ENCODE measurements around the gene HCST. TPM values are rescaled to one million over a fixed set of nuclear protein-coding genes. Genes with fewer than 3 reads are reported as not detected.
A peak's percentile ranks its signal among the peaks of the same experiment; 100 is the strongest.
"Not testable (repeated sequence)": the region's sequence is repeated elsewhere in the genome, so short reads cannot be mapped to it uniquely, and the experiment has no call there.

HCST gene
- total and polyA plus RNA-seq, 12 donors, result 1.7 to 22.8 (median 5.3) TPM

- Histone ChIP-seq H3K4me1 (peaks cover 6 to 23% (median 20%) of the 10 kb centered on the region in 9 donors), H3K27ac (no peak overlapping the region), H3K27me3 (peaks cover 0 to 56% (median 14%) of the 10 kb centered on the region in 7 donors), H3K9me3 (no peaks in the 10 kb centered on the region), H3K4me3 (peak overlapping the region in 9 of 10 donors; percentile 40 to 68 (median 56)), H3K36me3 (no peaks in the 10 kb centered on the region)
- no peak for TF ChIP-seq CTCF (IDR thresholded peaks at IDR 0.05)
- intact Hi-C loops (cut with DNase I), result no loop called here
- DNase-seq (no peak), ATAC-seq (peak in 5 of 8 donors; percentile 9 to 35 (median 15))
- WGBS, 2 donors, result 2% methylated on average over 15 of the region's 15 CpGs
Observed at GRCh38 chr19:35868823-35869326, 33.5 kb upstream of the HCST start.

DNA sequence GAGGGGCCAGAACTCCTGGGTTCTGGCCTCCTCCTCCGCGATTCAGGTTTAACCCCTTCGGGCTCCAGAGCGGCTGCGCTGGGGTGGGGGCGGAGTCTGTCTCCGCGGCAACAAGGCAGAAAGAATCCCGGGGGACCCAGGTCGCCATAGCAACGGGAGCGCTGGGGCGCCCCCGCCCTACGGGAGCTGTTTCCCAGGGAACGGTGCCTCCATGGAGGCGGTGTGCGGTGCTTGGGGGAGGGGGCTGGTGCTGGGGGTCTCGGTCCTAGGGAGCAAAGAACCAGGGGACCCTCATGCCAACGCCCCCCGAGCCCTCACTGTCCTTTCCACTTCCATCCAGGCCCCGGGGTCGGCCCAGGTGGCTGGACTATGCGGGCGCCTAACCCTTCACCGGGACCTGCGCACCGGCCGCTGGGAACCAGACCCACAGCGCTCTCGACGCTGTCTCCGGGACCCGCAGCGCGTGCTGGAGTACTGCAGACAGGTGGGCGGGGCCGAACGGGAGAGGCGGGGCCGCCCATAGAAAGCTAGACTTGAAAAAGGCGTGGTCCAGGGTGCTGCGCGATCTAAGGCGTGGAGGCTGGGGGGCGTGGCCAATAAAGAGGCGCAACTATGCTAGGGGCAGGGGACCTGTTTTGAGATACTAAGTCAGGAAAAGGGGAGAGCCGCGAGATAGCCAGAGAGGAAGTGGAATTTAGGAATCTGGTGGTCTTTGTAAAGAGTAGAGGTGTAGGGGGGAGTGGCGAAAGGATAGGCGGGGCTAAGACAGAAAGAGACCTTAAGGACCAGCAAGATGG lies 32.8 kb upstream of the HCST start:
- no peak overlapping the region for H3K27ac ChIP-seq
- H3K27me3 ChIP-seq, result peaks cover 0 to 56% (median 14%) of the 10 kb centered on the region in 7 donors
- intact Hi-C loops (cut with DNase I), result no loop called here
- no peaks in the 10 kb centered on the region for H3K36me3 ChIP-seq
- no peaks in the 10 kb centered on the region for H3K9me3 ChIP-seq
- peak overlapping the region in 8 of 10 donors; percentile 0 to 68 (median 57) for H3K4me3 ChIP-seq
- DNase-seq (peak; percentile 53 to 66), ATAC-seq (peak; percentile 35 to 72 (median 64))
- no peak for TF ChIP-seq CTCF (IDR thresholded peaks at IDR 0.05)
- peaks cover 6 to 23% (median 20%) of the 10 kb centered on the region in 9 donors for H3K4me1 ChIP-seq
- 1 to 2% methylated on average over 51 of the region's 51 CpGs for WGBS, 2 donors

DNA sequence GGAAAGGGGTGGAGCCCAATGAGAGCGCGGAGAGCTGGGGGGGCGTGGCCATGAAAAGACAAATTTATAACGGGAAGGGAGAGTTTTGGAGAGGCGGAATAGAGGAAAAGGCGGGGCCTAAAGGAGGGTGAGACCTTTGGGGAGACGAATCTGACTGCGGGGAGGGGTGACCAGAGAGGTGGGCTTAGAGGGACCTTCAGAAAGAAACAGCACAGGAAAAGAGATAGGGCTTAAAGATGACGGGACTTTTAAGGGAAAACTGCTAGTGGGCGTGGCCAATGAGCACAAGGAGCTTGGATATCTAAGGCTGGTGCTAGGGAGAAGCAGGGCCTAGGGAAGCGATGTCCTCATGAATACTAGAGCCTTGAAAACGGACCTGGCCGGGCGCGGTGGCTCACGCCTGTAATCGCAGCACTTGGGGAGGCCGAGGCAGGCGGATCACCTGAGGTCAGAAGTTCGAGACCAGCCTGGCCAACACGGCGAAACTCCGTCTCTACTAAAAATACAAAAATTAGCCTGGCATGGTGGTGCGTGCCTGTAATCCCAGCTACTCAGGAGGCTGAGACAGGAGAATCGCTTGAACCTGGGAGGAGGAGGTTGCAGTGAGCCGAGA lies 32.1 kb upstream of the HCST start:
- H3K9me3 ChIP-seq; intact Hi-C loops (cut with DNase I); H3K27ac ChIP-seq; ATAC-seq; DNase-seq; H3K36me3 ChIP-seq: not testable (repeated sequence)
- peaks cover 6 to 23% (median 20%) of the 10 kb centered on the region in 9 donors for H3K4me1 ChIP-seq
- peak overlapping the region in 7 of 10 donors; percentile 1 to 68 (median 58) for H3K4me3 ChIP-seq
- peaks cover 0 to 54% (median 14%) of the 10 kb centered on the region in 7 donors for H3K27me3 ChIP-seq
- 35 to 36% methylated on average over 26 of the region's 26 CpGs for WGBS, 2 donors

DNA sequence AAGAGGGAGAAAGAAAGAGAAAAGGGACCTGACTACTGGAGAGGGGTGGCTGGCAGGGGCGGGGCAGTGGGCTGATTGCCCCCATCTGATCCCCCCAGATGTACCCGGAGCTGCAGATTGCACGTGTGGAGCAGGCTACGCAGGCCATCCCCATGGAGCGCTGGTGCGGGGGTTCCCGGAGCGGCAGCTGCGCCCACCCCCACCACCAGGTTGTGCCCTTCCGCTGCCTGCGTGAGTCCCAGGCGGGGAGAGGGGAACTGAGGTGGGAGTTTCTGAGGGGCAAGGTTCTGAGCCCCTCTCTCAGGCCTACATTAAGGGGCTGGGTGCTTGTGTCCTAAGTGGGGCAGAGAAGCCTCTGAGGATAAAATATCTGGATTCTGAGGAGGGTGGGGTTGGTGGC lies 31.5 kb upstream of the HCST start:
- Histone ChIP-seq H3K27me3 (peaks cover 0 to 49% (median 14%) of the 10 kb centered on the region in 7 donors), H3K9me3 (no peaks in the 10 kb centered on the region), H3K4me3 (no peak overlapping the region), H3K4me1 (peaks cover 6 to 23% (median 20%) of the 10 kb centered on the region in 9 donors), H3K27ac (no peak overlapping the region), H3K36me3 (no peaks in the 10 kb centered on the region)
- TF ChIP-seq CTCF (IDR thresholded peaks at IDR 0.05), result no peak
- no peak for ATAC-seq
- 71 to 73% methylated on average over 12 of the region's 12 CpGs for WGBS, 2 donors
- intact Hi-C loops (cut with DNase I), result no loop called here
- DNase-seq, result no peak

All from heart right ventricle (tissue), 16 donors.